GM18870 (cell line): ENCODE measurements around the gene NUDT17.

Source experiments
- ATAC-seq: cut with Tn5 transposase; IDR thresholded peaks from one replicate; pipeline ENCODE4 v1.9.1; 2021; ENCODE audit warnings: moderate library complexity; ENCODE audit not compliant: unreplicated experiment

The NUDT17 gene

DNA sequence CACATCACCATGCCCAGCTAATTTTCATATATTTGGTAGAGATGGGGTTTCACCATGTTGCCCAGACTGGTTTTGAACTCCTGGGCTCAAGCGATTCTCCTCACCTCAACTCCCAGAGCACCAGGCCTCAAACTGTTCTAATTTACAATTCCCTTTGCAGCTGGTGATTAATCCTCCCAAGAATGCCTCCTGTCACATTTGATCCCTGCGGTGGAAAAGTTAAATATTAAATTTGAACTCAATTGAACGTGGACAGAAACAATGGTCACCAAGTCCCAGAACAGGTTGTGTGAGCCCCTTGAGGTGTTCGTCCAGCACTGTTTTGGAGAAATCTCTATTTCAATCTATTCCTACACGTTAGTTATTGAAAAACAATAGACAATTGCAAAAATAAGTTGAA is 42.2 kb downstream of the NUDT17 start:
- ATAC-seq: no peak

DNA sequence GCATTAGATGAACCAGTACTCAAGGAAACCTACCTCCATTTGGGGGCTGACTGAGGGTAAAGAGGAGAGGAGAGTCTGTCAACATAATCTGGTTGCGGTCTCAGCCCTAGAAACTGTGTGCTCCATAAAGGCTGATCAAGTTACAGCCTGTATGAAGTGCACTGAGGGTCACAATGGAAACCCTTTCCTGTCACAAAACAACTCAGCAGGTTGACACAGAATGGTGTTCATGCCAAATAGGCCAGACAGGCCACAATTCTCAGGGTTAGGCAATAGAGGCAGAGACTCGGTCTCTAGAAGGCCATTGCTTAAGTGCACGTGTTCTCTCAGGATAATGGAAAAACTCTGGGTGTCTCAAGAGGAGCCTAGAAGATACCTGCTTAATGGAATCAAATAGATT is 44.3 kb downstream of the NUDT17 start:
- ATAC-seq: no peak

DNA sequence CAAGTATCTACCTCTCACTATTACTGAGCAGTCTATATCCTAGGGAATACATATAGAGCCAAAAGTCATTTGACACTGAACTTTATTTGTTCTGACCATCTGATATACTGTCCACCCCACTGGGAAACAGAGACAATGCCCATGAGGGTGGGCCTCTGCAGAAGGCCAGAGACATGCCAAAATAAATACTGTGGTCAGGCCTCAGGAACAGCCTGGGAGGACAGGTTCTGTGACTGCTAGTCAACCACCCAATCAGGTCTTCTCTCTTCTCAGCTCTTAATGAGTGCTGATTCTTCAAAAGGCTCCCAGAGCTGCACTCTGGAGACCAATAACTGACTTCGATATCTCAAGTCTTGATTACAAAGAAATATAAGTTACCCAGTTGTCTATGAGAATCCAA is 45.7 kb downstream of the NUDT17 start:
- ATAC-seq: no peak

DNA sequence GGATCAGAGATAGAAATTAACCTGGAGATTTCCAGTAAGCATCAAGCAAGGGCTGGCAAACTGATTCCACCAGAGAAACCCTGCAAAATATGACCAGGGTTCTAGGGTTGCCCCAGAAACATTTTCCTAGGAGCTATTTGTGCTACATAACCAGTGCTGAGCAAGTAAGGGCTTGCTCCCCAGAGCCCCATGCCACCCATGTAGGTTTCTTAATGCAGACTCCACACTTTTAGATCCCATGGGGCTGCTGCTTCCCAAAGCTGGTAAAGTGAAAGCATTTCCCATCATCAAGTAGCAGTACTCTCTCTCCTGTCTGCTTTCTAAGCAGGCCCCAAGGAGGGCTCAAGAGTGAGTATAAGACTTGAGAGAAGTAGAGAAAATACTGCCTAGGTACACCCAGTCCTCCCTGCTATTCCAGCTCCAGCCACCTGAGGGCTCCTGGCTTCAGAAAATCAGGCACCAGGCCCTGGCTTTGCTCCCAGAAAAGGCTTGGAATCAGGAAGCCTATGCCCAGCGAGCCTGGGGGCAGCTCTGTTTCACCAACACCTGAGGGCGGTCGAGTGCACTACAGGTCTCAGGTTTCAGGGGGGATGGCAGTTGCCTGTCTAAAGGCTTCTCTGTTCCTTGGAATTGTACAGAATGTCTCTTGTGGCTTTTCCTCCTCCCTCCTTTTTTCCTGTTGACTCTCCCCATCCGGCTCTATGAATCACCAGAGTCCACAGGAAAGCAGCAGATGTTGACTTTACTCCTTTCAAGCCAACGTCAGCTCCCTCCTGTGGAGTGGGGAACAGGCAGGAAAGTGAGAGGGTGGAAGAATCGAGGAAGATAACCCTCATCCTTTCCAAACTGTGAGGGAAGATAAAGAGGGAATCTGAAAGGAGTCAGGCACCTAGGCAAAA is 46.4 kb downstream of the NUDT17 start:
- ATAC-seq: no peak

DNA sequence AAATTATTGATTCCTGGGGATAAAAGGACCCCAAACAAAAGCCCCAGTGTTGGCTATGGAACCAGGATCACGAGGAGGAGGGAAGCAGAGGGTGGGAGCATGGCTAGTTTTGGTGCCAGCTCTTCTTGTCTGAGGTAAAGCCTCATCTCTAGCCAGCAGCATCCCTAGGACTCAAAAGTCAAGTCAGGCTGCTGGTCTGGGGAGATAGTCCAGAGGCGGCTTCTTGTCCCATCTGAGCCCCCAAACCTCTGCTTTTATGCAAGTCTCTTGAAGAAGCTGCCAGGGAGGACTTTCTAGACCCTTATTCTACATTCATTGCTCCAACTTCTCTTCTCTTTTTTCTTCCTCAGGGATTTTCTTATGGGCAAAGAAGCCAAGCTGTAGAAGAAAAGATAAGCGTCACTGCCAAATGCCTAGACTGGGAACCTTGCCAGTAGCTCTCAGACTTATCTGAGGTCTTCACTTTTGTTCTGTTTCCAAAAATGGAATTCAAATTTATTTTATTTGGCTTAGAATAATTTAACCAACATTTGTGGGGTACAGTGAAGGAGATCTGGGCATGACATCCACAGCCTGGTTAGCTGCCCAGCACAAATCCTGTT is 47.2 kb downstream of the NUDT17 start:
- ATAC-seq: no peak

DNA sequence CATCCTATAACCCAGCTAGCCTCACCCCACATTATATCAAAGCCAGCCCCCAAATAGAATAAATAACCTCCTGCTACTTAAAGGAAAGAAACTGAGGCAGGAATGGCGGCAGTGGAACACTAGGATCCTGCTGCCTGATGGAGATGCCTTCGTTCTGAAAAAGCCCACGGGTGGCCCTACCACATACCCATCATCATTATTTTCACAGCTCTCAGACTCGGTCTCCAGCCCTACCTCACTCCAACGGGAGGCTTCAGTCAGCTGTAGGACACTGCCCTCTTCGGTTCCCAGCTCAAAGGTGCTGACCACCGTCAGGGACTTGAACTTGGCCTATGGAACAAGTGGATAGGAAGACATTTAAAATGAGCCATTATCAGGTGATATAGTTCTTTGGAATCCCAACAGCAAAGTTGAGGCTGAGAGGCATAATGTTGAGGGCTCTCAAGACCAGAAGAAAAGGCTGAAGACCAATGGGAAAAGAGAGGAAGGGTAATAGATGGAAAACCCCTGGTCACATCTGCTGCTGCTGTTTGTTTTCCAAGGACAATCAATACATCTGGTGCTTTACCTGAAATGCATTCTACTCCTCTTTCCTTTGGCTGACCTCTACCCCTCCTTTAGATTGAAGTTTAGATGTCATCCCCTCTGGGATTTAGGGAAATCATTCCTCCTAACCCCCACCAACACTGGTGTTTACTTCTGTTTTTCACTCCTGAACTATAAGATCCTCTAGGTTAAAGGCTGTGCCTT is 48.1 kb downstream of the NUDT17 start:
- ATAC-seq: no peak

DNA sequence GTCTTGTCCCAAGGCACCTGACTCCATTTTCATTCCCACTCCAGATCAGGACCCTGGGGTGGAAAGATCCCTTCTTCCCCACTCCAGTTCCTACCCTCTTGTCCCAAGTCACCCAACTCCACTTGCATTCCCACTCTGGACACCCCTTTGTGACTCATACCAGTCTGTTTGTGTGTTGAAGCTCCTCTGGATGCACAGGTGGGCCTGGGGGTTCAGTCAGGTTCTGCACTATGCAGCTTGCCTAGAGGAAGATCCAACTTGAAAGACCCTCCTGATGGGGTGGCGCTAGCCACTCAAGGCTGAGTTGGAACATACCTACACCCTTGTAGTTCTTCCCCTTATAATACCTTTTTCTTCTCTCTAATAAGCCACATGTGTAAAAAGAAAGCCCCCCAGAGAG is 50.0 kb downstream of the NUDT17 start:
- no peak for ATAC-seq

DNA sequence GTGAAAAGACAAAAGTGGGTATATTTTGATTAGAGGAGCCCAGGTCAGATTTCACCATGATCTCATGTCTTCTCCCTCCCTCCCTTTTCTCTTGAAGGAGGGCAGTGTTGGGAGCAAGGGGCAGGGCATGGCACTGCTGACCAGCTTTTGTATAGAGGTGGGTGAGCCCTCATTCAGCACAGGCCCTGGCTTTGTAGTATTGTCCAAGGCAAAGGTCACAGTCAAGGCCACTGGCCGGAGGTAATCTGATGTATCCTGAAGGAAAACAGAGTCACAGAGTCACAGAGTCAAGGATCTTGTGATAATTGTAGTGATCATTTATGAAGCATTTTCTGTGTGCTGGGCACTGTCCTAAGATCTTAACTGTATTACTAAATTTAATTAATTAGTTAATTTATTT is 52.5 kb downstream of the NUDT17 start:
- no peak for ATAC-seq
